Type B pancreatic cell (in vitro differentiated cells): ENCODE measurements around the gene RBM19. TPM values are rescaled to one million over a fixed set of nuclear protein-coding genes. Genes with fewer than 3 reads are reported as not detected.
"Not testable (repeated sequence)": the region's sequence is repeated elsewhere in the genome, so short reads cannot be mapped to it uniquely, and the experiment has no call there.

Experiments
- DNase-seq: peaks from one replicate; pipeline ENCODE4 v3.0.0; 2021; ENCODE audit warnings: mixed read lengths; ENCODE audit not compliant: unreplicated experiment; ENCODE audit errors: extremely low spot score
- H3K27ac Mint-ChIP-seq: 2 replicates; pipeline ENCODE4 v1.8.0; 2021; ENCODE audit warnings: mild to moderate bottlenecking, mixed read lengths
- H3K27me3 Mint-ChIP-seq: 2 replicates; pipeline ENCODE4 v1.8.0; 2021; ENCODE audit warnings: mixed read lengths
- H3K36me3 Mint-ChIP-seq: 2 replicates; pipeline ENCODE4 v1.8.0; 2021; ENCODE audit warnings: mixed read lengths
- H3K4me1 Mint-ChIP-seq: one replicate; pipeline ENCODE4 v1.8.0; 2021; ENCODE audit warnings: mixed read lengths; ENCODE audit not compliant: unreplicated experiment
- H3K4me3 Mint-ChIP-seq: 2 replicates; pipeline ENCODE4 v1.8.0; 2021; ENCODE audit warnings: mild to moderate bottlenecking, mixed read lengths
- H3K9me3 Mint-ChIP-seq: 2 replicates; pipeline ENCODE4 v1.8.0; 2021; ENCODE audit warnings: mixed read lengths
- total RNA-seq: library from RNA; stranded (reverse); gene quantifications from 2 replicates; pipeline ENCODE4 v1.2.1, GENCODE V29; 2021; ENCODE audit warnings: low replicate concordance
- TF ChIP-seq, protein P1 (sequence below): fragments of 200-600 bp; sonication (generic); conservative IDR thresholded peaks from 2 replicates; pipeline ENCODE4 v1.5.0; 2021; ENCODE audit warnings: antibody characterized with exemption, mild to moderate bottlenecking

The RBM19 gene
- total RNA-seq, 1 donor from 2014 or later = 37.8 TPM

DNA sequence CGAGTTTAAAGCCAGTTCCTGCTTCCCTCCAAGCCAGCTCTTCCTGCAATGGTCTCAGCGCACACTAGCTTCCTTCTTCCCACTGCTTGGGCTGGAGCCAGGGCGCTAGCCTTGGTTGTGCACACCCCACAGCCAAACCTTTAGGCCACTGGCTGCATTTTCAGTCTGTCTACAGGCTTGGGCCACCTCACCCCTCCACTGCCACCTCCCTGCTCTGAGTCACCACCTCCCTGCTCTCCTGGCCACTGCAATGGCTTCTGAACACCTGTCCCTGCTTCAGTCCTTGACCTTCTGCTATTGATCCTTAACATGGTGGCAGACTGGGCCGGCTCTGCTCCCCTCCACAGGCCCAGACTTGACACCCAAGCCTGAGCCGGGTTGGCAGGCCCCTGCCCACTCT lies 151.1 kb downstream of the RBM19 start:
- TF ChIP-seq, protein P1, sequence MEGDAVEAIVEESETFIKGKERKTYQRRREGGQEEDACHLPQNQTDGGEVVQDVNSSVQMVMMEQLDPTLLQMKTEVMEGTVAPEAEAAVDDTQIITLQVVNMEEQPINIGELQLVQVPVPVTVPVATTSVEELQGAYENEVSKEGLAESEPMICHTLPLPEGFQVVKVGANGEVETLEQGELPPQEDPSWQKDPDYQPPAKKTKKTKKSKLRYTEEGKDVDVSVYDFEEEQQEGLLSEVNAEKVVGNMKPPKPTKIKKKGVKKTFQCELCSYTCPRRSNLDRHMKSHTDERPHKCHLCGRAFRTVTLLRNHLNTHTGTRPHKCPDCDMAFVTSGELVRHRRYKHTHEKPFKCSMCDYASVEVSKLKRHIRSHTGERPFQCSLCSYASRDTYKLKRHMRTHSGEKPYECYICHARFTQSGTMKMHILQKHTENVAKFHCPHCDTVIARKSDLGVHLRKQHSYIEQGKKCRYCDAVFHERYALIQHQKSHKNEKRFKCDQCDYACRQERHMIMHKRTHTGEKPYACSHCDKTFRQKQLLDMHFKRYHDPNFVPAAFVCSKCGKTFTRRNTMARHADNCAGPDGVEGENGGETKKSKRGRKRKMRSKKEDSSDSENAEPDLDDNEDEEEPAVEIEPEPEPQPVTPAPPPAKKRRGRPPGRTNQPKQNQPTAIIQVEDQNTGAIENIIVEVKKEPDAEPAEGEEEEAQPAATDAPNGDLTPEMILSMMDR = no peak
- H3K36me3 Mint-ChIP-seq = peaks cover 4% of the 10 kb centered on the region
- no peak overlapping the region for H3K4me3 Mint-ChIP-seq
- H3K4me1 Mint-ChIP-seq = peaks cover 11% of the 10 kb centered on the region
- H3K27me3 Mint-ChIP-seq = no peaks in the 10 kb centered on the region
- H3K27ac Mint-ChIP-seq = no peak overlapping the region
- DNase-seq = no peak
- no peaks in the 10 kb centered on the region for H3K9me3 Mint-ChIP-seq

DNA sequence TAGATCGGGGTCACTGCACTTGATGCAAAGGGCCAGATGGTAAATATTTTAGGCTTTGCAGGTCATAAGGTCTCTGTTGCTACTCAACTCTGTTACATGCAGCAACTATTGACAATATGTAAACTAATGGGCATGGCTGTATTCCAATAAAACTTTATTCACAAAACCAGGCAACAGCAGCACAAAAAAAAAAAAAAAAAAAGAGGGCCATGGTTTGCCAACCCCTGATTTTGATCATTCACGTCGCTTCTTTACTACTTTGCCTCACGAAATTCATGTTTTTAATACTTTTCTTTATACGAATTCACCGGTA lies 152.9 kb downstream of the RBM19 start:
- DNase-seq = no peak
- no peak overlapping the region for H3K4me3 Mint-ChIP-seq
- no peaks in the 10 kb centered on the region for H3K9me3 Mint-ChIP-seq
- H3K36me3 Mint-ChIP-seq = peaks cover 7% of the 10 kb centered on the region
- no peaks in the 10 kb centered on the region for H3K27me3 Mint-ChIP-seq
- TF ChIP-seq, protein P1 = no peak
- no peak overlapping the region for H3K27ac Mint-ChIP-seq
- H3K4me1 Mint-ChIP-seq = peaks cover 7% of the 10 kb centered on the region

DNA sequence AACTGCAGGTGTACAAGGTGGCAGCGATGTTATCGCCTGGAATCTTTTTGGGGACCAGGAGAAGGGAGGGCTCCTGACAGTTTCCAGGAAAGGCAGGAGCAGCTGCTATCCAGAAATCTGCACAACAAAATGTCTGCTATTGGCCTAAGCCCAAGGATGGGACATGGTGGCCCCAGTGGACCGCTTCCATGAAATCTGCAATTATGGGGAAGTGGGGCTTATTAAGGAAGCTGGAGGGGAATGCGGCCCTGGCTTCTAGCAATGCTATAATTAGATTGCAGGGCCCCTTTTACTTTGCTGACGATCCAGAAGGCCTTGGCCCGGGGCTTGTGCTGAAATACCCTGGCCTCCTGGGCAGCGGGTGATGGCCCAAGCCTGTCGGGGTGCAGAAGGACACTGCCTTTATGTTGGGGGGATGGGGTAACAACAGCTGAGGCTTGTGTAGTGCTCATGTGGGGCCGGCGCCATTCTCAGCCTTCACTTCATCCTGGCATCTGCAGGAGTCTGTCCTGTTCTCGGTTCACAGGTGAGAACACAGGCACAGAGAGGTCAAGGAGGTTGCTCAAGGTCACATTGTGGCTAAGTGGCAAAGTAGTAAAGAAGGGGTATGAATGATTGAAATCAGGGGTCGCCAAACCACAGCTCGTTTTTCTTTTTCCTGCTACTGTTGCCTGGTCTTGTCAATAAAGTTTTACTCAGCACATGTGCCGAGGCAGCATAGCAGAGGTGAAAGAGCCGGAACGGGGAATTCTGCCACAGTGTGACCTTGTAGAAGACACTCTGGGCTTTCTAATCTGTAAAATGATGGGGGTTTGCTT lies 153.5 kb downstream of the RBM19 start:
- Mint-ChIP-seq H3K9me3 (no peaks in the 10 kb centered on the region), H3K4me3 (no peak overlapping the region), H3K36me3 (peaks cover 10% of the 10 kb centered on the region), H3K27ac (no peak overlapping the region), H3K27me3 (no peaks in the 10 kb centered on the region), H3K4me1 (peaks cover 8% of the 10 kb centered on the region)
- no peak for DNase-seq
- TF ChIP-seq, protein P1 = no peak

DNA sequence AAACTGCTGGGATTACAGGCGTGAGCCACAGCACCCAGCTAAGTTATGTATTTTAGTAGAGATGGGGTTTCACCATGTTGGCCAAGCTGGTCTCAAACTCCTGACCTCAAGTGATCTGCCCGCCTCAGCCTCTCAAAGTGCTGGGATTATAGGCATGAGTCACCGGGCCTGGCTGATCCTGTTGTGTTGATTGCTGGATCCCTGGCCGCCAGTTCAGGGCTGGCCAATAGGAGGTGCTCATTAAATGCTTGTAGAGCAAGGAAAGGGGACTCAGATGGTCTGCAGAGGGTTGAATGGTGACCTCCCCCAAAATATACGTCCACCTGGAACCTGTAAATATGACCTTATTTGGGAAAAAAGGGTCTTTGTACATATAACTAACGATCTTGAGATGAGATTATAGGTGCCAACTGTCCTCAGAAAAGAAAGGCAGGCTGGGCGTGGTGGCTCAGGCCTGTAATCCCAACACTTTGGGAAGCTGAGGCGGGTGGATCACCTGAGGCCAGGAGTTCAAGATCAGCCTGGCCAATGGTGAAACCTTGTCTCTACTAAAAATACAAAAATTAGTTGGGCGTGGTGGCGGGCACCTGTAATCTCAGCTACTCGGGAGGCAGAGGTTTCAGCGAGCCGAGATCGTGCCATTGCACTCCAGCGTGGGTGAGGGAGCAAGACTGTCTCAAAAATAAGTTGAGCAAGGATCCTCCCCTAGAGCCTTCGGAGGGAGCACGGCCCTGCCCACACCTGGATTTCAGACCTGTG lies 156.5 kb downstream of the RBM19 start:
- peaks cover 10% of the 10 kb centered on the region for H3K36me3 Mint-ChIP-seq
- H3K9me3 Mint-ChIP-seq, H3K27ac Mint-ChIP-seq, DNase-seq, H3K4me3 Mint-ChIP-seq, H3K27me3 Mint-ChIP-seq: not testable (repeated sequence)
- peaks cover 11% of the 10 kb centered on the region for H3K4me1 Mint-ChIP-seq

DNA sequence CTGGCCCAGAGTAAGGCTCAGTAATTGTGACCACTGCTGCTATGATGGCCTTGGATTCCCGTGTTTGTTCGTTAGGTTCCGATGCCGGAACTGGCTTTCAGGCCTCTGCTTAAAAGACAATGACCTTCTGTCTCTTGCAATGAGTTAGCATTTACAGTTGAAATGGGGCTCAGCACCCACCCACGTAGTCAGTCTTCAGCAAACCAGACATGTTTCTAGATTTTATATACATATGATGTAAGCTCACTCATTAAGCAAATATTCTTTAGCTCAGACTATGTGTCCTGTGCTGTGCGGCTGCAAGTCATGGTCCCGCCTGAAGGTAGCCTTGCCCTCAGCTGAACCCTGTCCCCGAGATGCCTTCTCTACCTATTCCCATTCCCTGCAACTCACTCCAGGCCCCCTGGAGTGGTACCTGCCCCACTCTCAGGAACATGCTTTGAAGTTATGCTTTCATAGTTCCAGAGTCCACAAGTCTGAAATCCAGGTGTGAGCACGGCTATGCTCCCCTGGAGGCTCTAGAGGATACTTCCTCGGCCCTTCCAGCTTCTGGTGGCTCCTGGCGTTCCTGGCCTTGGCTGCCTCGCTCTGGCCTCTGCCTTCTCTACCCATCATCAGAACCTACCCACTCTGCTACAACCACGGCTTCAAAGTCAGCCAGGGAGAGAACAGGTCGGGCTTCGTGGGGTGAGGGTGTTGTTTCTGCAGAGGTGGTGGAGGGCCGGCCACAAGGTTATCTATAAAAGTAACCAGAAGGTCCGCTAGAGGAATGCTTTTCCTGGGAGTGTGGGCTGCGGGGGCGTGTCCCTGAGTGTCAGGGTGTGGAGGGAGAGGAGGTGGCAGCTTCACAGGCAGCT lies 157.8 kb downstream of the RBM19 start:
- Mint-ChIP-seq H3K36me3 (peaks cover 10% of the 10 kb centered on the region), H3K4me1 (peaks cover 13% of the 10 kb centered on the region), H3K27ac (peak overlapping the region; percentile 23), H3K9me3 (peaks cover 4% of the 10 kb centered on the region), H3K27me3 (no peaks in the 10 kb centered on the region), H3K4me3 (no peak overlapping the region)
- TF ChIP-seq, protein P1 = no peak
- no peak for DNase-seq
